GM18858 (cell line): Measurements from ENCODE around the gene SKAP1.

Source experiments
- ATAC-seq: cut with Tn5 transposase; IDR thresholded peaks from one replicate; pipeline ENCODE4 v1.9.1; 2021; ENCODE audit not compliant: unreplicated experiment

Gene SKAP1

GRCh38 chr17:48153691-48154358 is 276.2 kb downstream of the SKAP1 start:
- no peak for ATAC-seq

GRCh38 chr17:48152289-48152688 is 277.7 kb downstream of the SKAP1 start:
- ATAC-seq, result no peak

GRCh38 chr17:48151220-48151619 is 278.8 kb downstream of the SKAP1 start:
- no peak for ATAC-seq

- no peak for ATAC-seq
Measured at GRCh38 chr17:48150597-48151001, 279.4 kb downstream of the SKAP1 start.

GRCh38 chr17:48149787-48150463 is 280.1 kb downstream of the SKAP1 start:
- ATAC-seq, result no peak

- ATAC-seq, result no peak
Measured at GRCh38 chr17:48148854-48149786, 280.9 kb downstream of the SKAP1 start.

- ATAC-seq, result no peak
Measured at GRCh38 chr17:48148029-48148770, 281.8 kb downstream of the SKAP1 start.

- ATAC-seq, result no peak
Measured at GRCh38 chr17:48144976-48145798, 284.8 kb downstream of the SKAP1 start.

GRCh38 chr17:48144231-48144630 is 285.8 kb downstream of the SKAP1 start:
- ATAC-seq, result no peak

GRCh38 chr17:48143629-48144028 is 286.4 kb downstream of the SKAP1 start:
- ATAC-seq, result no peak

- ATAC-seq, result no peak
Measured at GRCh38 chr17:48139944-48140343, 290.1 kb downstream of the SKAP1 start.

- no peak for ATAC-seq
Measured at GRCh38 chr17:48137656-48138055, 292.4 kb downstream of the SKAP1 start.

GRCh38 chr17:48134912-48135480 is 295.0 kb downstream of the SKAP1 start:
- ATAC-seq, result no peak

- ATAC-seq, result no peak
Measured at GRCh38 chr17:48132385-48132784, 297.6 kb downstream of the SKAP1 start.

- no peak for ATAC-seq
Measured at GRCh38 chr17:48131216-48131824, 298.7 kb downstream of the SKAP1 start.

- no peak for ATAC-seq
Measured at GRCh38 chr17:48129981-48130380, 300.0 kb downstream of the SKAP1 start.

GRCh38 chr17:48128400-48128799 is 301.6 kb downstream of the SKAP1 start:
- no peak for ATAC-seq

- no peak for ATAC-seq
Measured at GRCh38 chr17:48127371-48128051, 302.5 kb downstream of the SKAP1 start.

- ATAC-seq, result no peak
Measured at GRCh38 chr17:48126532-48126850, 303.5 kb downstream of the SKAP1 start.
